IPS-NIHi7 (cell line): ENCODE results near the gene RIT1.
A peak's percentile ranks its signal among the peaks of the same experiment; 100 is the strongest.

Experiments used
- DNase-seq: peaks from one replicate; pipeline ENCODE4 v3.0.0; 2012; ENCODE audit warnings: mixed read lengths; ENCODE audit errors: extremely low spot score

RIT1 gene

DNA sequence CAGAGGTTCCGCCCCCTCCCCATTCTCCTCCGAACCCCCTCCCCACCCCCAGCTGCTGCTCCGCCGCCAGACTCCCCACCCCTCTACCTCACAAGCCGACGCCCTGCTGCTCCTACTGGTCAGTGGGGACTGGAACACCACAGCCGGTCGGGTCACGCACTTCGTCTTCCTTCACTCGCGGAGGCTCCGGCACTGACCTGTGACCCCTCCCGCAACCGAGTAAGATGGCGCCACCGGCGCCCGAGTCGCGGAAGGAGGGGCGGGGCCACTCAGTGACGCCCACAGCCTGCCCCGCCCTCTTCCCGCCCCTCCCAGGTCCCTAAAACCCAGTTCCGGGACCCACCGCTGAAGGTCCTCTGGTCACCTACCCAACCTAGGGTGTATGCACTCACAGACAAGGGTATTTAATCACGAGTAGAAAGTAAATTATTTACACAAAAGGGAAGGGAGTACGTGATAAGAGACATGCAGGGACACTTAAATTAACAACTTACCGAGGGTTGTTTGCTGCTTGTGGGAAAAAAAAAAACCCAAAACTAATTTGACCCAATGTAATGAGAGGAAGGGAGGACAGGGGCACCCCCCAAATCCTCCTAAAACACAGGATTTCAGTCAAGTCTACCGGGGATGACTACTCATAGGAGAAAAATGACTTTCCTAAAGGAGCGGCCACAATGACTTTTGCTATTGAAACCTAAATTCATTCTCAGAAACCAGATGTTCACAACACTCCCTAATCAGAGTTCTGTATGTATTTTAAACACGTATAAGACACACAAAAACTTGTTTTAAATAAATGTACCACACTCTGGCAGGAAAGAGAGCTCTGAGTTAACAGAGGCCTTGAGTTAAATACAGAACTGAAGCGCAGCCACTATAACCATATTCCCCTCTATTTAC is at the start of gene RIT1:
Gene RIT1 (minus strand): TSS at position 194 of the 900 bp plus-strand sequence. CDS start 588 bp downstream, outside the sequence.
- DNase-seq, result peak; percentile 96

DNA sequence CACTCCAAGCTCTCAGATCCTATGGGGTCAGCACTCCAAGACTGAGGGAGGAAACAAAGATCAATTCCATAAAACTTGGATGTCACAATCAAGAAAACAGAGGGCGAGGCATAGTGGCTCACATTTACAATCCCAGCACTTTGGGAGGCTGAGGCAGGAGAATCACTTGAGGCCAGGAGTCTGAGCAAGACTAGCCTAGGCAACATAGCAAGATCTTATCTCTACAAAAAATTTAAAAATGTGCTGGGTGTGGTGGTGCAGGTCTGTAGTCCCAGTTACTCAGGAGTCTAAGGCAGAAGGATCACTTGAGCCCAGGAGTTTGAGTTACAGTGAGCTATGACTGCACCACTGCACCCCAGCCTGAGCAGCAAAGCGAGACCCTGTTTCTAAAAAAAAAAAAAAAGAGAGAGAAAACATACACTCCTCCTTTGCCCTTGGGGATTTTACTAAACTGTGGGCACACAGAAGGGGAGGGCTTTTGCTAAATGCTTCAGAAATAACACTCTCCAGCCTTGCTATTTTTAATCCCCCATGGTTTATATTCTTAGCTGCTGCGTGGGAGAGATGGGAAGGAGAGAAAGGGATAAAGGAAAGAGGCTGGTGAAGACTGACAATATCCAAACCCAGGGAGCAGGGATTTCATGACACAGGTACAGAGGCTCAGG is 49.1 kb upstream of the RIT1 start:
- no peak for DNase-seq

DNA sequence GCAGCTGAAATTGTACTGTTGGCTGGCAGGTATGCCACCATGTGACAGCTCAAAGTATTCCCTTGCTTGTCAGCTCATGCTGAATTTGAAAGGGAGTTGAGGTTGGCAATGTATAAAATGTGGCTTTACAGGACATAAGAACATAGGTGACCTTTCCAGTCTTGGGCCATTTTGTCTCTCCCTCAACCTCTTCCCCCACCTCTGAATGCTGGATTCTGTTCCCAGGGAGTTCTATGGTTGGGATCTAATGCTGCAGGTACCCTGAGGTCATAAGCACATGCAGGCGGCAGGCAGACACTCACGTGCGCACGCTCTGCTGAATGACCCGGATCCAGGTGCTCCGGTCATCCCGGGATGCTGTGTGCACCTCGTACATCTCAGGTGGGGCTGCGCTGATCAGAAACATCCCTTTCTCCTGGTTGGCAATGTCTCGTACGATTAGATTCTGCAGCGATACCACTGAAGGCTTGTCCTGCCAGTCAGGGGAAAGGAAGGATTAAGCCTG is 46.3 kb upstream of the RIT1 start:
- DNase-seq, result no peak

DNA sequence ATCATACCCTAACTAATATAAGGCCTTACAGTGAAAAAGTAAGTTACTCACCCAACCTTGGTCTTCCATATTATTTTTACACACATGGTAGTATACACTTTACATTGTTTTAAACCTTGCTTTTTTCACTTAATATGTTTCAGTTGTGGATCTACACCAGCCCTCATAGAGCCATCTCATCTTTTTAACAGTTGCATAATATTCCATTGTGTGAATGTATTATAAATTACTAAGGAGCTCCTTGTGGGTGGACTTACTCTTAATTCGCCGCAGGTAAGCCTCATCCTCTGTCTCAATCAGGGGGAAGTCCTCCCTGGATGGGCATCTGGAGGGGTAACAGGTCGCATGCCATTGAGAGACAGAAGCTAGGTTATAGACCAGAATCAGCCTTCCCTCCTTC is 43.5 kb upstream of the RIT1 start:
- DNase-seq, result no peak

DNA sequence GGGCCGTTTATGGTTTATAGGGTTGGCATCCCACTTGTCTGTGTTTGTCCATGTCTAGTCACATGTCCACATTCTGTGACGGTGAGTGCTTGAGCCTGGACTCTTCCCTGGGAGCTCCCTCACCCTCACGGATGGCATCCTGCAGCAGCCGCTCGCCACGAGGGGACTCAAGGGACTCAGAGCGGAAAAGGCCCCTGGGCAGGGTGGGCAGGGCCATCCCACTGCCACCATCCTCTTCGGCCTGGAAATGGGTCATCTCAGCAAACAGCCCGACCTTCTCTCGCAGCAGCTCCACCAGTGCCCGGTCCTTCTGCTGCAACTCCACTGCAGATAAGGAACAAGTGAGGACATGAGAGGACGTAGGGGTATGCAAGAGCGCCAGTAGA is 41.3 kb upstream of the RIT1 start:
- DNase-seq, result no peak

- DNase-seq, result no peak
Observed at GRCh38 chr1:155951753-155952504, 40.8 kb upstream of the RIT1 start.

DNA sequence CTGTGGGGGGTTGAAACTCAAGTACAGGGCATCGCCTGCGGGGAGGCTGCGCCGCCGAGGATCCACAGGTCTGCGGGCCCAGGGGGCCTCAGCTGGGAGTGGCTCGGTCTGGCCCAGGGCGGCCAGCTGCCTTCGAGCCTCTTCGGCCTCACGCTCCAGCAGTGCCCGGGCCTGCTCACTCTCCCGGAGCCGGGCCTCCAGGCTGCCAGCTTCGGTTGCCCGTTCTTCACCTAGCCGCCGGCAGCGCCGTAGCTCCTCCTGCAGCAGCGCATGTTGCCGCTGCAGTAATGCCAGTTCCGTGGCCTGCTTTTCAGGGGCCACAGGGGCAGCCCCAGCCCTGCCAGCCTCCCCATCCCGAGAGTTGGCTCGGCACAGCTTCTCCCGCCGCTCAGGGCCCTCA is 39.7 kb upstream of the RIT1 start:
- no peak for DNase-seq

DNA sequence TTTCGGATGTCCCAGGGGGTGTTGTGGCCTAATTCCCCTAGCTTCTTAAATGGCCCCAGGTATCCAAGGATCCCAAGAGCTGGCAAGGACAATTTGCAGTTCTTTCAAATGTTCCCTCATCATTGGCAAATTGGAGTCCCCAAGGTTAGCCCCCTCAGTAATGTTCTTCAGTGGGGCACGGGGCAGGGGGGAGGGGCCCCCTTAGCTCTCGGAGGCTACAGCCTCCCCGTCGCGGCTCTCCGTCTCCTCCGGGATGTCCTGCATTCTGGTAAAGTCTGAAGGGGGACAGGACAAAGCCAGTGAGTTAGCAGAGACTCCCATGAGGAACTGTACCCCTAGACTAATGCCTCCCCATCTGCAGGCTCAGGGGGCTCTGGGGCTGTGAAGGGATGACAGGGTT is 36.6 kb upstream of the RIT1 start:
- no peak for DNase-seq

DNA sequence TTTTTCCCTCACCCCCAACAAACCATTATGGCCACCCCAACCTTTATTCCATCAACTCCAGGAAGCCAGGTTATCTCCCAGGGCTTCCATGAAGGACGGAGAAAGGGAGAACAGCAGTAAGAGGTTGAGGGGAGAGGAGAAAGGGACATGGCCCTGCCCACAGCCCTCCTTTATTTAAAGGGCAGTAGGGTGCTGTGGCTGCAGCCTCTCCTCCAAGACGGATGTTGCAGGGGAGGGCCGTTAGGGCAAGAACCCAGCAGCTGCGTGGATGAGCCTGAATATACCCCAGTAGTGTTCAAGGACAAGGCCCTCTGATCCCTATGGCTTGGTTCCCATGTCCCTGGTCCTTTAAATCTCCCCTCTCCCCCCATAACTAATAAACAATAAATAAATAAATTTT is 36.1 kb upstream of the RIT1 start:
- no peak for DNase-seq

DNA sequence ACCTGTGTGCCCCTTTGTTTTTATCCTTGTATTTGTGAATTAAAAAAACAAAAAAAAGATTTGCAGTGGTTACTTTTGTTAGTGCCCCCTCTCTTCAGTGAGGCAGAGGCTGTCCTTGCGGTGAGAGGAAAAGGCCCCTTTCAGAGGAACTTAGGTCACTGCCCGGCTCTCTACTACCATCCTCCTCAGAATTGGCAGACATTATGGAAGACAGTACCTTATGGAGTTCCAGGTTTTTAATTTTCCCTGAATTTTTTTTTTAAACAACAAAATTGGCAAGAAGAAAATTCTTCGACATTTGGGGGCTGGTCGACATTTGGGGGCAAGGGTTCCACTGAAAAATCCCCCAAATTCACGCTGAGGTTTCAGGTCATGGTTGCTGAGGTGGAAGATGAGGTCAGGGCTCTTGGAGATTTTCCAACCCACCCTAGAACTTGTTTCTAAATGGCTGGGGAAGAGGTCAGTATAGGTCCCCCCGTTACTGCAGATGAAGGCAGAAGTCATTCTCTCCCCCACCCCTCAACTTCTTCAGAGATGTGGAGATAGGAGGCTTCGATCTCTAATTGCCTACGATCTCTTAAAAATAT is 35.6 kb upstream of the RIT1 start:
- no peak for DNase-seq

DNA sequence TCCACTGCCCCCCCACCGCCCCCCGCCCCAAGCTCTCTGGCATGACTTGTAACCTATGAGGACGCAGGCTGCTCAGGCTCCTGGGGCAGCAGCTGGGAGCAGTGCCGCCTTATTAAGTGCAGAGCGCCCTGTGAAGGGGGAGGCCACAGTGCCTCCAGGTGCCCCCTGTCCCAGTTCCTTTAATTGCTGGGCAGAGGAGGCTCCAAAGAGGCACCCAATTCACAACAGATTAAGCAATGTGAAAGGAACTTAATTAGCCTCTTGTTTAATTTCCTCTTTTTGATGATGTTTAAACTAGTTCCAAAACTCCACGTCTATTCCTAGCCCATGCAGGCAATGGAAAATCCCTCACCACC is 33.3 kb upstream of the RIT1 start:
- no peak for DNase-seq

- DNase-seq, result no peak
Observed at GRCh38 chr1:155942578-155943141, 31.5 kb upstream of the RIT1 start.

DNA sequence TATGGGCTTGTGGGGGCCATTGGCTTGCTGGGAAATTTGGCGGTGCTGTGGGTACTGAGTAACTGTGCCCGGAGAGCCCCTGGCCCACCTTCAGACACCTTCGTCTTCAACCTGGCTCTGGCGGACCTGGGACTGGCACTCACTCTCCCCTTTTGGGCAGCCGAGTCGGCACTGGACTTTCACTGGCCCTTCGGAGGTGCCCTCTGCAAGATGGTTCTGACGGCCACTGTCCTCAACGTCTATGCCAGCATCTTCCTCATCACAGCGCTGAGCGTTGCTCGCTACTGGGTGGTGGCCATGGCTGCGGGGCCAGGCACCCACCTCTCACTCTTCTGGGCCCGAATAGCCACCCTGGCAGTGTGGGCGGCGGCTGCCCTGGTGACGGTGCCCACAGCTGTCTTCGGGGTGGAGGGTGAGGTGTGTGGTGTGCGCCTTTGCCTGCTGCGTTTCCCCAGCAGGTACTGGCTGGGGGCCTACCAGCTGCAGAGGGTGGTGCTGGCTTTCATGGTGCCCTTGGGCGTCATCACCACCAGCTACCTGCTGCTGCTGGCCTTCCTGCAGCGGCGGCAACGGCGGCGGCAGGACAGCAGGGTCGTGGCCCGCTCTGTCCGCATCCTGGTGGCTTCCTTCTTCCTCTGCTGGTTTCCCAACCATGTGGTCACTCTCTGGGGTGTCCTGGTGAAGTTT is 30.8 kb upstream of the RIT1 start:
- no peak for DNase-seq

- DNase-seq, result no peak
Observed at GRCh38 chr1:155940993-155941844, 30.1 kb upstream of the RIT1 start, which contains the start of gene RXFP4. Gene RXFP4, plus strand, starts transcription at chr1:155941638. Its CDS starts 72 bp downstream, at chr1:155941710.

DNA sequence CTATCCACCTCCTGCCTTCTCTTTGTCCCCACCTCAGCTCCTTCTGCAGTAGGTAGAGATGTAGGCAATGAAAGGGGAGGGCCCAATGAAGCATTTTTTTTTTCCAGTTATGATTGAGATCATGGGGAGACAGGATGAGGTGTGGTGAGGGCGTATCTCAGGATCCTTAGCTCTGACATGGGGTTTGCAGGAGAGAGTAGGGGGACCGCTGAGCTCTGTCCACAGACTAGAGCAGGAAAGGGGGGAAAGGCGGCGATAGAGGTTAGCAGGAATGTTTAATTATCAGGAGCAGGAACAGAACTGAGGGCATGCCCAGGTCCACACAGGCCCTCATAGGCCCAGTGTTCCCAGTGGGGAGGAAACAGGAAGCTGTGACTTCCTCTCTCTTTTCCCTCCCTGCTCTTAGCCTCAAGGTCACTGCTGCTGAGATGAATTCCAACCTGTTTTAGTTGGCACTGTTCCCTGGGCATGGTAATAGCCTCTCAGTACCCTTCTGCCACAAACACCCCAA is 29.4 kb upstream of the RIT1 start:
- DNase-seq, result no peak

DNA sequence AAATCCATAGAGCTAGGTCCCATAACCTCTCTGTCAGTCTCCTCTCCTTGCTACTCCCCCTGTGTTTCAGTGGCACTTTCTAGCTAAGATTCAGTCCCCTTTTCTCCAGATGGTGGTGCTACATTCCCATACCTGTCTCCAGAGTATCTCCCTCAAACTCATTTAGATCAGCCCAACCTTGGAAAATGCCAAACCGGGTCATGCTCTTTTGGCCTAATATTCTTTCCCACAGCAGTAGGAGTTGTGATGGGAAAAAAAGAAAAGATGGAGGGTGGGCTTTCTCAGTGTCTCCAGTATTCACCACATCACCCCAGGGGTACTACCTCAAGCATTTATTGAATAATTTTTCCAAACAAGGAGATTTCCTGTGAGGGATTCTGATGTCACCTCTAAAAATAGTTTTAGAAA is 27.1 kb upstream of the RIT1 start:
- DNase-seq, result peak; percentile 77

DNA sequence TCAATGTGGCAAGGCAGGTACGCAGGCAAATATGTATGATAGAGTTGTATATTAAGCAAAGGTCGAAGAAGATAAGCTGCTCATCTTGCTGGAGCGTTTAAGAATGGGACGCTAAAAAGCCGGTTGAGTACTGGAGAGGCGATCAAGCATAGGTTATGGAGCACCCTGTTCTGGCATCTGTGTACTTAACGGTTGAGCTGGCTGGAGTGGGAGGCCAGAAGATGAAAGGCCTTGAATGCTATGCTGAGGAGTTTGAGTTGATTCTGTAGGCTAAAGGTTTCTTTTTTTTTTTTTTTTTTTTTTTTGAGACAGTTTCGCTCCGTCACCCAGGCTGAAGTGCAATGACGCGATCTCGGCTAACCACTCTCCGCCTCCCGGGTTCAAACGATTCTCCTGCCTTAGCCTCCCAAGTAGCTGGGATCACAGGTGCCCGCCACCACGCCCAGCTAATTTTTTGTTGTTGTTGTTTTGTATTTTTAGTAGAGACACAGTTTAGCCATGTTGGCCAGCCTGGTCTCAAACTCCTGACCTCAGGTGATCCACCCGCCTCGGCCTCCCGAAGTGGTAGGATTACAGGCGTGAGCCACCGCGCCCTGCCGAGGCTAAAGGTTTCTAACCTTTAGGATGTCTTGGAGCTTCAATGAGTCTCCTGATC is 23.9 kb upstream of the RIT1 start:
- DNase-seq, result no peak

- DNase-seq, result peak; percentile 96
Observed at GRCh38 chr1:155934097-155934935, 23.2 kb upstream of the RIT1 start, which contains the start of gene KHDC4. Gene KHDC4, minus strand, starts transcription at chr1:155934413. Its CDS starts 40 bp downstream, at chr1:155934373.
